HFFc6 (cell line): ENCODE measurements around the gene KCNAB1. TPM values are rescaled to one million over a fixed set of nuclear protein-coding genes. Genes with fewer than 3 reads are reported as not detected.
"Not testable (repeated sequence)": the region's sequence is repeated elsewhere in the genome, so short reads cannot be mapped to it uniquely, and the experiment has no call there.

ENCODE experiments used
- DNase-seq: peaks from one replicate; pipeline ENCODE4 v3.0.0-alpha.2; 2018
- H3K27ac Mint-ChIP-seq: 2 replicates; pipeline ENCODE4 v1.8.0; 2020; ENCODE audit warnings: mild to moderate bottlenecking, mixed read lengths
- H3K27me3 Mint-ChIP-seq: 2 replicates; pipeline ENCODE4 v1.8.0; 2021; ENCODE audit warnings: mild to moderate bottlenecking, moderate library complexity, mixed read lengths; ENCODE audit not compliant: insufficient read depth
- H3K36me3 Mint-ChIP-seq: 2 replicates; pipeline ENCODE4 v1.8.0; 2021; ENCODE audit warnings: low read depth, mixed read lengths
- H3K4me1 Mint-ChIP-seq: 2 replicates; pipeline ENCODE4 v1.8.0; 2020; ENCODE audit warnings: low read depth, mixed read lengths
- H3K4me3 Mint-ChIP-seq: 2 replicates; pipeline ENCODE4 v1.8.0; 2020; ENCODE audit warnings: mild to moderate bottlenecking, moderate library complexity, mixed read lengths
- H3K9me3 Mint-ChIP-seq: 2 replicates; pipeline ENCODE4 v1.8.0; 2020; ENCODE audit warnings: mild to moderate bottlenecking, mixed read lengths
- total RNA-seq, 6 experiments: library from RNA; stranded (reverse); fragmentation: NEBNext Ultra II Directional; extraction: Animal tissue kit (Norgen Biotek cat#: 25700); gene quantifications; 2 replicates in 1 of 6; 3 replicates in 5 of 6; pipeline ENCODE4 v1.2.3, GENCODE V29; 2021
- TF ChIP-seq, protein P1 (sequence below): fragments of 200-600 bp; sonication (generic); IDR thresholded peaks from 2 replicates; pipeline ENCODE4 v1.5.0; 2021; ENCODE audit warnings: antibody characterized with exemption, mild to moderate bottlenecking

KCNAB1 gene
- total RNA-seq, 6 experiments from 2014 or later = not detected

- no peak overlapping the region for H3K4me3 Mint-ChIP-seq
- H3K36me3 Mint-ChIP-seq = no peaks in the 10 kb centered on the region
- DNase-seq = no peak
Measured at GRCh38 chr3:156133076-156133475, 12.7 kb downstream of the KCNAB1 start.

GRCh38 chr3:156135921-156136638 lies 15.7 kb downstream of the KCNAB1 start:
- no peaks in the 10 kb centered on the region for H3K36me3 Mint-ChIP-seq
- no peak for DNase-seq
- no peak overlapping the region for H3K4me3 Mint-ChIP-seq
- no peaks in the 10 kb centered on the region for H3K9me3 Mint-ChIP-seq
- no peaks in the 10 kb centered on the region for H3K4me1 Mint-ChIP-seq
- H3K27me3 Mint-ChIP-seq = peaks cover 9% of the 10 kb centered on the region
- TF ChIP-seq, protein P1, sequence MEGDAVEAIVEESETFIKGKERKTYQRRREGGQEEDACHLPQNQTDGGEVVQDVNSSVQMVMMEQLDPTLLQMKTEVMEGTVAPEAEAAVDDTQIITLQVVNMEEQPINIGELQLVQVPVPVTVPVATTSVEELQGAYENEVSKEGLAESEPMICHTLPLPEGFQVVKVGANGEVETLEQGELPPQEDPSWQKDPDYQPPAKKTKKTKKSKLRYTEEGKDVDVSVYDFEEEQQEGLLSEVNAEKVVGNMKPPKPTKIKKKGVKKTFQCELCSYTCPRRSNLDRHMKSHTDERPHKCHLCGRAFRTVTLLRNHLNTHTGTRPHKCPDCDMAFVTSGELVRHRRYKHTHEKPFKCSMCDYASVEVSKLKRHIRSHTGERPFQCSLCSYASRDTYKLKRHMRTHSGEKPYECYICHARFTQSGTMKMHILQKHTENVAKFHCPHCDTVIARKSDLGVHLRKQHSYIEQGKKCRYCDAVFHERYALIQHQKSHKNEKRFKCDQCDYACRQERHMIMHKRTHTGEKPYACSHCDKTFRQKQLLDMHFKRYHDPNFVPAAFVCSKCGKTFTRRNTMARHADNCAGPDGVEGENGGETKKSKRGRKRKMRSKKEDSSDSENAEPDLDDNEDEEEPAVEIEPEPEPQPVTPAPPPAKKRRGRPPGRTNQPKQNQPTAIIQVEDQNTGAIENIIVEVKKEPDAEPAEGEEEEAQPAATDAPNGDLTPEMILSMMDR = peak; percentile 56
- no peak overlapping the region for H3K27ac Mint-ChIP-seq

More at GRCh38 chr3:156133076-156133475, 12.7 kb downstream of the KCNAB1 start:
- H3K9me3 Mint-ChIP-seq = no peaks in the 10 kb centered on the region
- TF ChIP-seq, protein P1 = no peak
- H3K27me3 Mint-ChIP-seq = peaks cover 9% of the 10 kb centered on the region
- no peaks in the 10 kb centered on the region for H3K4me1 Mint-ChIP-seq
- H3K27ac Mint-ChIP-seq = no peak overlapping the region

- not testable (repeated sequence) for H3K27me3 Mint-ChIP-seq, H3K9me3 Mint-ChIP-seq, H3K27ac Mint-ChIP-seq, H3K36me3 Mint-ChIP-seq, H3K4me1 Mint-ChIP-seq, H3K4me3 Mint-ChIP-seq, DNase-seq
Measured at GRCh38 chr3:156137397-156137796, 17.0 kb downstream of the KCNAB1 start.

GRCh38 chr3:156140001-156140595 lies 19.7 kb downstream of the KCNAB1 start:
- no peak overlapping the region for H3K27ac Mint-ChIP-seq
- H3K27me3 Mint-ChIP-seq = peaks cover 10% of the 10 kb centered on the region
- DNase-seq = no peak
- H3K36me3 Mint-ChIP-seq = no peaks in the 10 kb centered on the region
- no peak overlapping the region for H3K4me3 Mint-ChIP-seq
- TF ChIP-seq, protein P1 = no peak
- no peaks in the 10 kb centered on the region for H3K4me1 Mint-ChIP-seq
- H3K9me3 Mint-ChIP-seq = no peaks in the 10 kb centered on the region

GRCh38 chr3:156142702-156143101 lies 22.3 kb downstream of the KCNAB1 start:
- Mint-ChIP-seq H3K9me3 (no peaks in the 10 kb centered on the region), H3K4me1 (no peaks in the 10 kb centered on the region), H3K36me3 (no peaks in the 10 kb centered on the region), H3K27ac (no peak overlapping the region), H3K27me3 (peaks cover 8% of the 10 kb centered on the region), H3K4me3 (no peak overlapping the region)
- DNase-seq = no peak
- TF ChIP-seq, protein P1 = no peak

DNA sequence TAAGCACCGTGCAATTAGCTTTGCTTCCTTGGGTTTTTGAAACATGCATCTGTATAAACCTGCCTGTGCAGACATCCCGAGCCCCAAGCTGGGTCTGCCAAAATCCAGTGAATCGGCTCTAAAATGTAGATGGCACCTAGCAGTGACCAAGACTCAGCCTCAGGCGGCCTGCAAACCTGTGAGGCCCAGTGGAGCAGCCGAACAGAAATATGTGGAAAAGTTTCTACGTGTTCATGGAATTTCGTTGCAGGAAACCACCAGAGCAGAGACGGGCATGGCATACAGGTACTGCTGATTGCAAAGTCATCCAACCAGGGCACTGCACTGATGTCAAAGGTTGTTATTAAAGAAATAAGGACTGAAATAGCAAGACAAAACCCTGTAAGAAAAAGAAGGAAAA lies 22.8 kb downstream of the KCNAB1 start:
- H3K4me3 Mint-ChIP-seq = no peak overlapping the region
- no peaks in the 10 kb centered on the region for H3K36me3 Mint-ChIP-seq
- TF ChIP-seq, protein P1 = no peak
- H3K27ac Mint-ChIP-seq = no peak overlapping the region
- H3K27me3 Mint-ChIP-seq = peaks cover 8% of the 10 kb centered on the region
- no peaks in the 10 kb centered on the region for H3K9me3 Mint-ChIP-seq
- H3K4me1 Mint-ChIP-seq = no peaks in the 10 kb centered on the region
- no peak for DNase-seq
